ENCODE measurements around the gene BIRC2.
"Not testable (repeated sequence)": the region's sequence is repeated elsewhere in the genome, so short reads cannot be mapped to it uniquely, and the experiment has no call there.

Gene BIRC2

GRCh38 chr11:102323542-102324251 is 23.3 kb upstream of the BIRC2 start:
- DNase-seq: no peak

- no peak for DNase-seq
Measured at GRCh38 chr11:102325088-102325487, 21.9 kb upstream of the BIRC2 start.

GRCh38 chr11:102328748-102329147 is 18.3 kb upstream of the BIRC2 start:
- DNase-seq: no peak

- no peak for DNase-seq
Measured at GRCh38 chr11:102330231-102330630, 16.8 kb upstream of the BIRC2 start.

GRCh38 chr11:102331341-102331740 is 15.7 kb upstream of the BIRC2 start:
- DNase-seq: no peak

- no peak for DNase-seq
Measured at GRCh38 chr11:102332611-102332994, 14.4 kb upstream of the BIRC2 start.

- no peak for DNase-seq
Measured at GRCh38 chr11:102338479-102339010, 8.5 kb upstream of the BIRC2 start.

- not testable (repeated sequence) for DNase-seq
Measured at GRCh38 chr11:102341311-102341710, 5.7 kb upstream of the BIRC2 start.

GRCh38 chr11:102341844-102342318 is 5.1 kb upstream of the BIRC2 start:
- DNase-seq: no peak

GRCh38 chr11:102343809-102344208 is 3.2 kb upstream of the BIRC2 start:
- DNase-seq: no peak

- DNase-seq: no peak
Measured at GRCh38 chr11:102345904-102346303, 1.1 kb upstream of the BIRC2 start.

- DNase-seq: no peak
Measured at GRCh38 chr11:102346456-102346747, 612 bp upstream of the BIRC2 start.

- no peak for DNase-seq
Measured at GRCh38 chr11:102347462-102348370, 702 bp downstream of the BIRC2 start.

GRCh38 chr11:102357116-102357515 is 10.1 kb downstream of the BIRC2 start:
- DNase-seq: no peak

GRCh38 chr11:102359372-102359771 is 12.4 kb downstream of the BIRC2 start:
- no peak for DNase-seq

- DNase-seq: no peak
Measured at GRCh38 chr11:102360681-102361080, 13.7 kb downstream of the BIRC2 start.

- no peak for DNase-seq
Measured at GRCh38 chr11:102361086-102362031, 14.3 kb downstream of the BIRC2 start.

- no peak for DNase-seq
Measured at GRCh38 chr11:102364991-102365390, 18.0 kb downstream of the BIRC2 start.

- DNase-seq: no peak
Measured at GRCh38 chr11:102367364-102367763, 20.4 kb downstream of the BIRC2 start.

GRCh38 chr11:102368472-102368871 is 21.5 kb downstream of the BIRC2 start:
- DNase-seq: no peak

- not testable (repeated sequence) for DNase-seq
Measured at GRCh38 chr11:102374633-102375424, 27.8 kb downstream of the BIRC2 start.
